ENCODE measurements around the gene FBXO44.

DNA sequence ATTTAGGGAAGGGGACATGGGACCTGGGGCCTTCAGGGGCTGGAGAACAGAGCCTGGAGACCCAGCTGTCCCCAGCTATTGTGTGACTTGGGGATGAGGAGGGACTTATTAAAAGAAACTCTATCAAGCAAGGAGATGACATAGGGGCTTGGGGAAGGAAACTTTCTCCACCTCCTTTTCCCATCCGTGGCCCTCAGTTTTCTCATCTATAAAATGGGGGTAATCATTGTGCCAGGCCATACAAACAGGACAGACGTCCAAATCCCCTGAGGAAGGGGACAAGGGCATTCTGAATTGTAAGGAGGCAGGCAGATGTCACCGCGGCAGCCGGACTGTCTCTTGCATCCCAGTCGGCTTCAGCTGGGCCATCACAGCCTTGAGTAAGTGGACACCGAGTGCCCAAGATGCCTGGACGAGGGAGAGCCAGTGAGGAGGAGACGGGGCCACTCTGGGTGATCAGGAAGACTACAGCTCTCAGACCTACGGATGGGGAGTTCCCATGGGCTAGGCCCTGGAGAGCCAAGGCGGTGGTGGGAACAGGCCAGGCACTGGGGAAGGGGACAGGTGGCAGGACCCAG, 2.4 kb upstream of the FBXO44 start:
- TF ChIP-seq, protein P1, sequence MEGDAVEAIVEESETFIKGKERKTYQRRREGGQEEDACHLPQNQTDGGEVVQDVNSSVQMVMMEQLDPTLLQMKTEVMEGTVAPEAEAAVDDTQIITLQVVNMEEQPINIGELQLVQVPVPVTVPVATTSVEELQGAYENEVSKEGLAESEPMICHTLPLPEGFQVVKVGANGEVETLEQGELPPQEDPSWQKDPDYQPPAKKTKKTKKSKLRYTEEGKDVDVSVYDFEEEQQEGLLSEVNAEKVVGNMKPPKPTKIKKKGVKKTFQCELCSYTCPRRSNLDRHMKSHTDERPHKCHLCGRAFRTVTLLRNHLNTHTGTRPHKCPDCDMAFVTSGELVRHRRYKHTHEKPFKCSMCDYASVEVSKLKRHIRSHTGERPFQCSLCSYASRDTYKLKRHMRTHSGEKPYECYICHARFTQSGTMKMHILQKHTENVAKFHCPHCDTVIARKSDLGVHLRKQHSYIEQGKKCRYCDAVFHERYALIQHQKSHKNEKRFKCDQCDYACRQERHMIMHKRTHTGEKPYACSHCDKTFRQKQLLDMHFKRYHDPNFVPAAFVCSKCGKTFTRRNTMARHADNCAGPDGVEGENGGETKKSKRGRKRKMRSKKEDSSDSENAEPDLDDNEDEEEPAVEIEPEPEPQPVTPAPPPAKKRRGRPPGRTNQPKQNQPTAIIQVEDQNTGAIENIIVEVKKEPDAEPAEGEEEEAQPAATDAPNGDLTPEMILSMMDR (IDR thresholded peaks at IDR 0.05) = no peak
- no peak for TF ChIP-seq POLR2A (IDR thresholded peaks at IDR 0.05)

Data from adrenal gland (tissue), 5 donors.